RWPE2 (cell line): ENCODE results near the gene WDFY2.

Experiments
- ATAC-seq: fragments of 200-7000 bp; cut with Tn5 transposase; 3 replicates; pipeline ENCODE4 v1.9.1; 2021; ENCODE audit warnings: low read depth
- DNase-seq: peaks from one replicate; pipeline ENCODE4 v3.0.0-alpha.2; 2020; ENCODE audit warnings: low spot score
- H3K27ac ChIP-seq: fragments of 450-650 bp; 2 replicates; pipeline ENCODE4 v1.5.1; 2017; ENCODE audit warnings: mild to moderate bottlenecking; ENCODE audit not compliant: poor library complexity, severe bottlenecking
- H3K27me3 ChIP-seq: fragments of 250-450 bp; sonication (Bioruptor Pico); 2 replicates; pipeline ENCODE4 v1.5.1; 2021; ENCODE audit warnings: mild to moderate bottlenecking, moderate library complexity; ENCODE audit not compliant: insufficient read depth, poor library complexity, severe bottlenecking
- H3K36me3 ChIP-seq: fragments of 250-450 bp; sonication (Bioruptor Pico); 2 replicates; pipeline ENCODE4 v1.5.1; 2020; ENCODE audit warnings: low read depth, mild to moderate bottlenecking, moderate library complexity
- H3K4me1 ChIP-seq: fragments of 250-450 bp; sonication (Bioruptor Pico); 2 replicates; pipeline ENCODE4 v1.5.1; 2021; ENCODE audit warnings: mild to moderate bottlenecking, moderate library complexity; ENCODE audit not compliant: insufficient read depth, poor library complexity, severe bottlenecking
- H3K4me3 ChIP-seq: fragments of 250-450 bp; sonication (Bioruptor Pico); 2 replicates; pipeline ENCODE4 v1.5.1; 2021; ENCODE audit warnings: mild to moderate bottlenecking, moderate library complexity; ENCODE audit not compliant: severe bottlenecking
- H3K9me3 ChIP-seq: fragments of 250-450 bp; sonication (Bioruptor Pico); 2 replicates; pipeline ENCODE4 v1.5.1; 2021; ENCODE audit warnings: mild to moderate bottlenecking, moderate library complexity; ENCODE audit not compliant: severe bottlenecking
- CTCF ChIP-seq: fragments of 450-650 bp; IDR thresholded peaks from one replicate; pipeline ENCODE4 v1.5.1; 2017; ENCODE audit warnings: mild to moderate bottlenecking, moderate library complexity; ENCODE audit not compliant: poor library complexity, severe bottlenecking

Gene WDFY2

DNA sequence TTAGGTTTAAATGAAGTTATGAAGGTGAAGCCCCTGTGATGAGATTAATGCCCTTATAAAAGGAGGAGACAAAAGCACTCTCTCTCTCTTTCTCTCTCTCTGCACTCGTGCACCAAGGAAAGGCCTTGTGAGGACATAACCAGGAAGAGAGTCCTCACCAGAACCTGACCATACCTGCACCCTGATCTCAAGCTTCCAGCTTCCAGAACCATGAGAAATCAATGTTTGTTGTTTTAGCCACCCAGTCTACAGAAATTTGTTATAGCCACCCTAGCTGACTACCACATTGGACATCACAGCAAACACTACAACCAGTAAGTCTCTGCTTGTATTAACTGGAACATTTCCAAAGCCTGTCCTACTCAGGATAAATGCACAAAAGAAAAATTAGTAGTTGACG, 34.7 kb upstream of the WDFY2 start:
- DNase-seq = no peak
- H3K4me1 ChIP-seq = peaks cover 5% of the 10 kb centered on the region
- no peaks in the 10 kb centered on the region for H3K36me3 ChIP-seq
- no peaks in the 10 kb centered on the region for H3K27me3 ChIP-seq
- no peak overlapping the region for H3K27ac ChIP-seq
- ATAC-seq = no peak
- H3K4me3 ChIP-seq = no peak overlapping the region
- TF ChIP-seq CTCF = no peak
- H3K9me3 ChIP-seq = no peaks in the 10 kb centered on the region

GRCh38 chr13:51550151-51550550, 34.1 kb upstream of the WDFY2 start:
- no peak for TF ChIP-seq CTCF
- Histone ChIP-seq H3K27ac (no peak overlapping the region), H3K36me3 (no peaks in the 10 kb centered on the region), H3K9me3 (no peaks in the 10 kb centered on the region), H3K4me1 (peaks cover 5% of the 10 kb centered on the region), H3K4me3 (no peak overlapping the region), H3K27me3 (no peaks in the 10 kb centered on the region)
- no peak for ATAC-seq
- no peak for DNase-seq

DNA sequence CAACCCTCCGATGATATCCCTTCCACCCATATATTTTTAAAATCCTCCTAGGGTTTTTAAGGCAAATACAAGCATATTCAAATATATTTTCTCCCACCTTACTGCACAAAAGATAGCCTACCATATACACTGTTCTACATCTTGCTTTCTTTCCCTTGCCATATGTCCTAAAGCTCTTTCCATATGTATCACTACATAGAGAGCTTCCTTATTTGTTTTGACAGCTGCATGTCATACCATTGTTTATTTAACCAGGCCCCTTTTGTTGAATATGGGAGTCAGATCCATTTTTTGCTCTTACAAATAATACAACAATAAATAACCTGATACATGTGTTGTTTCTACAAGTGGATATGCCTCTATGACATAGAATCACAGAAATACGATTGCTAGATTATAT, 32.8 kb upstream of the WDFY2 start:
- no peak overlapping the region for H3K27ac ChIP-seq
- no peaks in the 10 kb centered on the region for H3K27me3 ChIP-seq
- ATAC-seq = no peak

DNA sequence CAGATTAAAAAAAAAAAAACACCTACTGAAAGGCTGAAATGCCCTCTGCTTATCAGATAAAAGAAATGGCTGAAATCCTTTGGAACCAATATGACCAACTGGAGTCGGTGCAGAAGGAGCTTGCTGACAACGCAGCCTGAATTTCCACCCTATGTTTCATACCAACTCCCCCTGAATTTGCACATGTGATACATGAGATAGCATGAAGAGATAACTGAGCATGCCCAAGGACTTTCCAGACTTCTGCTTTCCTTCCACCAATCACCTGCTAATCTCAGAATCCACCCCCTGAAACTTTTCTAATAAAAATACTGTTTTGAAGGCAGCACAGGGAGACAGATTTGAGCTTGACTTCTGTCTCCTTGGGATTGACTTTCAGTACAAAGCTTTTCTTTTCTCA, 32.2 kb upstream of the WDFY2 start:
- no peak overlapping the region for H3K27ac ChIP-seq
- no peak for ATAC-seq
- no peak for DNase-seq
- H3K4me3 ChIP-seq = no peak overlapping the region
- no peak for TF ChIP-seq CTCF
- no peaks in the 10 kb centered on the region for H3K36me3 ChIP-seq
- H3K27me3 ChIP-seq = no peaks in the 10 kb centered on the region
- no peaks in the 10 kb centered on the region for H3K9me3 ChIP-seq
- H3K4me1 ChIP-seq = peaks cover 12% of the 10 kb centered on the region

More for the DNA sequence above, 32.8 kb upstream of the WDFY2 start:
- H3K4me1 ChIP-seq = peaks cover 6% of the 10 kb centered on the region
- H3K9me3 ChIP-seq = no peaks in the 10 kb centered on the region
- DNase-seq = no peak
- no peak overlapping the region for H3K4me3 ChIP-seq
- TF ChIP-seq CTCF = no peak
- no peaks in the 10 kb centered on the region for H3K36me3 ChIP-seq

DNA sequence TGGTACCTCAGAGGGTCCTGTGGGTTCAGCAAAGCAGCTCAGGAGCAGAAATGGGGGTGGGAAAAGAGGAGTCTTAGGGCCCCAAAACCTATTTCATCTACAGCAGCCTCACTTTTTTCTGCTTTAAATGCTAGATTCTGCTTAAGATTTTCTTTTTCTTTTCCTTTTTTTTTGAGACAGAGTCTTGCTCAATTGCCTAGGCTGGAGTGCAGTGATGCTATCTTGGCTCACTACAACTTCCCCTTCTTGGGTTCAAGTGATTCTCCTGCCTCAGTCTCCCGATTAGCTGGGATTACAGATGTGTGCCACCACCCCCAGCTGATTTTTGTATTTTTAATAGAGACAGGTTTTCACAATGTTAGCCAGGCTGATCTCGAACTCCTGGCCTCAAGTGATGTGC, 30.7 kb upstream of the WDFY2 start:
- no peaks in the 10 kb centered on the region for H3K36me3 ChIP-seq
- peaks cover 26% of the 10 kb centered on the region for H3K4me1 ChIP-seq
- no peak for ATAC-seq
- TF ChIP-seq CTCF = no peak
- no peaks in the 10 kb centered on the region for H3K27me3 ChIP-seq
- no peak overlapping the region for H3K27ac ChIP-seq
- DNase-seq = no peak
- H3K9me3 ChIP-seq = no peaks in the 10 kb centered on the region
- no peak overlapping the region for H3K4me3 ChIP-seq
